ENCODE measurements around the gene PGAP2. TPM values are rescaled to one million over a fixed set of nuclear protein-coding genes. Genes with fewer than 3 reads are reported as not detected.
"Not testable (repeated sequence)": the region's sequence is repeated elsewhere in the genome, so short reads cannot be mapped to it uniquely, and the experiment has no call there.

The PGAP2 gene
- polyA plus RNA-seq, 1 donor (not counting 4 experiments of a cell fraction or from before 2014, with no cell fraction given), result 37.3 TPM

DNA sequence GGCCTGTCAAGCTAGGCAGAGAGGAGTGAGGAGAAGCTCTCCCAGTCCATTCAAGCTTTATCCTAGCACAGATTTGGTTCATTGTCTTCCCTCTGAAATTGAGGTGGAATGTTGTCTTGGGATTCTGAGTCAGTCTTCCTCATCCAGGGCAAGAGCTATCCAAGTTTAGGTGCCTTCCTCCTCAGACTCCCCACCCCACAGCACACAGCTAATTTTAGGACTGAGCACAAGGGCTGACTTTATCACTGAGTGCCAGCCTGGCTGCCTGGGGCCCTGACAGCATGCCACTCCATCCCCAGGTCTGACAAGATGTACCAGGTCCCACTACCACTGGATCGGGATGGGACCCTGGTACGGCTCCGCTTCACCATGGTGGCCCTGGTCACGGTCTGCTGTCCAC is 2.6 kb downstream of the PGAP2 start:
- Histone ChIP-seq H3K4me3 (ENCODE audit: control insufficient read depth in 2 of 3, extremely low read depth in 1 of 3, insufficient read depth in 2 of 3, low read depth in 1 of 3, low read length in 3 of 3) (no peak overlapping the region), H3K9me3 (ENCODE audit: control insufficient read depth, low read depth, low read length) (no peaks in the 10 kb centered on the region), H3K36me3 (ENCODE audit: control insufficient read depth in 2 of 2, extremely low read depth in 1 of 2, insufficient read depth in 2 of 2, low read length in 2 of 2) (peaks cover 0 to 13% of the 10 kb centered on the region in 2 experiments), H3K79me2 (ENCODE audit: control insufficient read depth, insufficient read depth, low read length) (no peaks in the 10 kb centered on the region), H4K20me1 (ENCODE audit: control insufficient read depth, extremely low read depth, insufficient read depth, low read length) (no peaks in the 10 kb centered on the region), H3K27ac (ENCODE audit: control insufficient read depth, insufficient read depth, low read length) (no peak overlapping the region), H3K4me1 (ENCODE audit: control insufficient read depth, extremely low read depth, insufficient read depth, low read length) (peaks cover 22% of the 10 kb centered on the region), H3K4me2 (ENCODE audit: control insufficient read depth, extremely low read depth, insufficient read depth, low read depth, low read length) (no peak overlapping the region), H3K9ac (ENCODE audit: control insufficient read depth, extremely low read depth, insufficient read depth, low read length) (no peak overlapping the region), H2AFZ (ENCODE audit: control insufficient read depth, low read length) (no peak overlapping the region), H3K9me1 (ENCODE audit: control insufficient read depth, extremely low read depth, insufficient read depth, low read length) (peaks cover 2% of the 10 kb centered on the region), H3K27me3 (ENCODE audit: control insufficient read depth, extremely low read depth, insufficient read depth, low read length) (no peaks in the 10 kb centered on the region)
- DNase-seq (ENCODE audit: low read depth, low spot score), result no peak
- TF ChIP-seq EZH2 (IDR thresholded peaks at IDR 0.05; ENCODE audit: low read length), result no peak
- TF ChIP-seq, protein P1, sequence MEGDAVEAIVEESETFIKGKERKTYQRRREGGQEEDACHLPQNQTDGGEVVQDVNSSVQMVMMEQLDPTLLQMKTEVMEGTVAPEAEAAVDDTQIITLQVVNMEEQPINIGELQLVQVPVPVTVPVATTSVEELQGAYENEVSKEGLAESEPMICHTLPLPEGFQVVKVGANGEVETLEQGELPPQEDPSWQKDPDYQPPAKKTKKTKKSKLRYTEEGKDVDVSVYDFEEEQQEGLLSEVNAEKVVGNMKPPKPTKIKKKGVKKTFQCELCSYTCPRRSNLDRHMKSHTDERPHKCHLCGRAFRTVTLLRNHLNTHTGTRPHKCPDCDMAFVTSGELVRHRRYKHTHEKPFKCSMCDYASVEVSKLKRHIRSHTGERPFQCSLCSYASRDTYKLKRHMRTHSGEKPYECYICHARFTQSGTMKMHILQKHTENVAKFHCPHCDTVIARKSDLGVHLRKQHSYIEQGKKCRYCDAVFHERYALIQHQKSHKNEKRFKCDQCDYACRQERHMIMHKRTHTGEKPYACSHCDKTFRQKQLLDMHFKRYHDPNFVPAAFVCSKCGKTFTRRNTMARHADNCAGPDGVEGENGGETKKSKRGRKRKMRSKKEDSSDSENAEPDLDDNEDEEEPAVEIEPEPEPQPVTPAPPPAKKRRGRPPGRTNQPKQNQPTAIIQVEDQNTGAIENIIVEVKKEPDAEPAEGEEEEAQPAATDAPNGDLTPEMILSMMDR (optimal IDR thresholded peaks at IDR 0.05 in 1 of 3, IDR thresholded peaks at IDR 0.05 in 1 of 3, conservative IDR thresholded peaks at IDR 0.05 in 1 of 3; ENCODE audit: extremely low read depth in 1 of 3, insufficient read depth in 2 of 3, low read length in 3 of 3), result no peak
- no peak for FAIRE-seq
- dilution Hi-C loops (cut with MboI; ENCODE audit: extremely low pct_ligation_motif_present, low sequenced_read_pairs), result no loop called here

- H3K27ac ChIP-seq (ENCODE audit: control insufficient read depth, insufficient read depth, low read length); H3K9me3 ChIP-seq (ENCODE audit: control insufficient read depth, low read depth, low read length); H3K4me2 ChIP-seq (ENCODE audit: control insufficient read depth, extremely low read depth, insufficient read depth, low read depth, low read length); H3K4me1 ChIP-seq (ENCODE audit: control insufficient read depth, extremely low read depth, insufficient read depth, low read length); H2AFZ ChIP-seq (ENCODE audit: control insufficient read depth, low read length); FAIRE-seq; H3K9ac ChIP-seq (ENCODE audit: control insufficient read depth, extremely low read depth, insufficient read depth, low read length); H4K20me1 ChIP-seq (ENCODE audit: control insufficient read depth, extremely low read depth, insufficient read depth, low read length); H3K9me1 ChIP-seq (ENCODE audit: control insufficient read depth, extremely low read depth, insufficient read depth, low read length); H3K79me2 ChIP-seq (ENCODE audit: control insufficient read depth, insufficient read depth, low read length); H3K4me3 ChIP-seq (ENCODE audit: control insufficient read depth in 2 of 3, extremely low read depth in 1 of 3, insufficient read depth in 2 of 3, low read depth in 1 of 3, low read length in 3 of 3); DNase-seq (ENCODE audit: low read depth, low spot score); H3K27me3 ChIP-seq (ENCODE audit: control insufficient read depth, extremely low read depth, insufficient read depth, low read length); dilution Hi-C loops (cut with MboI; ENCODE audit: extremely low pct_ligation_motif_present, low sequenced_read_pairs): not testable (repeated sequence)
- peaks cover 1 to 13% of the 10 kb centered on the region in 2 experiments for H3K36me3 ChIP-seq (ENCODE audit: control insufficient read depth in 2 of 2, extremely low read depth in 1 of 2, insufficient read depth in 2 of 2, low read length in 2 of 2)
Observed at GRCh38 chr11:3814832-3815231, 6.5 kb downstream of the PGAP2 start.

DNA sequence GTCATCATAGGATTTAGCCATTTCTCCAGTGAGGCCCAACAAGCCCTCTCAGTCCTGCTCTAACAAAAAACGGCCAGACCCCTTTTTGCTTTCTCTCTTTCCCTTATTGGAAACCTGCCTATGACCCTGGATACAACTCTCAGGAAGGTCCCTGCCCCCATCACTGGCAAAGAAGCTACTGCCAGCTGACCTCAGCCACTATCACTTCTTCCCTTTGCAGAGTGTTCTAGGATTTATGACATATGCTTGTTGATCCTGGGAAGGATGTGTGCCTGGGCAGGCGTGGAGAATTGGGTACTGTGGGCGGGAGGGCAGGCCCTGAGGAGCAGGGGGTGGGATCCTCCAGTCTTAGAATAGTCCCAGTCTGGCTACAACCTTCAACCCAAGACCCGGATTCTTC is 7.5 kb downstream of the PGAP2 start:
- Histone ChIP-seq H3K27me3 (ENCODE audit: control insufficient read depth, extremely low read depth, insufficient read depth, low read length) (no peaks in the 10 kb centered on the region), H3K4me3 (ENCODE audit: control insufficient read depth in 2 of 3, extremely low read depth in 1 of 3, insufficient read depth in 2 of 3, low read depth in 1 of 3, low read length in 3 of 3) (no peak overlapping the region), H4K20me1 (ENCODE audit: control insufficient read depth, extremely low read depth, insufficient read depth, low read length) (no peaks in the 10 kb centered on the region), H3K79me2 (ENCODE audit: control insufficient read depth, insufficient read depth, low read length) (no peaks in the 10 kb centered on the region), H3K9me3 (ENCODE audit: control insufficient read depth, low read depth, low read length) (no peaks in the 10 kb centered on the region), H3K4me2 (ENCODE audit: control insufficient read depth, extremely low read depth, insufficient read depth, low read depth, low read length) (no peak overlapping the region), H3K4me1 (ENCODE audit: control insufficient read depth, extremely low read depth, insufficient read depth, low read length) (peaks cover 6% of the 10 kb centered on the region), H2AFZ (ENCODE audit: control insufficient read depth, low read length) (no peak overlapping the region), H3K36me3 (ENCODE audit: control insufficient read depth in 2 of 2, extremely low read depth in 1 of 2, insufficient read depth in 2 of 2, low read length in 2 of 2) (peaks cover 1 to 12% of the 10 kb centered on the region in 2 experiments), H3K9ac (ENCODE audit: control insufficient read depth, extremely low read depth, insufficient read depth, low read length) (no peak overlapping the region), H3K27ac (ENCODE audit: control insufficient read depth, insufficient read depth, low read length) (no peak overlapping the region), H3K9me1 (ENCODE audit: control insufficient read depth, extremely low read depth, insufficient read depth, low read length) (no peaks in the 10 kb centered on the region)
- DNase-seq (ENCODE audit: low read depth, low spot score) (no peak), FAIRE-seq (no peak)
- dilution Hi-C loops (cut with MboI; ENCODE audit: extremely low pct_ligation_motif_present, low sequenced_read_pairs), result no loop called here
- TF ChIP-seq, protein P1 (optimal IDR thresholded peaks at IDR 0.05 in 1 of 3, IDR thresholded peaks at IDR 0.05 in 1 of 3, conservative IDR thresholded peaks at IDR 0.05 in 1 of 3; ENCODE audit: extremely low read depth in 1 of 3, insufficient read depth in 2 of 3, low read length in 3 of 3), result no peak
- no peak for TF ChIP-seq EZH2 (IDR thresholded peaks at IDR 0.05; ENCODE audit: low read length)
